T-helper 22 cell (primary cell): ENCODE data around the gene XRN2.
"Not testable (repeated sequence)": the region's sequence is repeated elsewhere in the genome, so short reads cannot be mapped to it uniquely, and the experiment has no call there.

Experiments
- DNase-seq: peaks from one replicate; pipeline ENCODE4 v3.0.0-alpha.2; 2020; ENCODE audit warnings: low read depth

The XRN2 gene

GRCh38 chr20:21423712-21424111, 120.6 kb downstream of the XRN2 start:
- DNase-seq = not testable (repeated sequence)

- DNase-seq = no peak
These were observed 121.7 kb downstream of the XRN2 start for GRCh38 chr20:21424846-21425245.

DNA sequence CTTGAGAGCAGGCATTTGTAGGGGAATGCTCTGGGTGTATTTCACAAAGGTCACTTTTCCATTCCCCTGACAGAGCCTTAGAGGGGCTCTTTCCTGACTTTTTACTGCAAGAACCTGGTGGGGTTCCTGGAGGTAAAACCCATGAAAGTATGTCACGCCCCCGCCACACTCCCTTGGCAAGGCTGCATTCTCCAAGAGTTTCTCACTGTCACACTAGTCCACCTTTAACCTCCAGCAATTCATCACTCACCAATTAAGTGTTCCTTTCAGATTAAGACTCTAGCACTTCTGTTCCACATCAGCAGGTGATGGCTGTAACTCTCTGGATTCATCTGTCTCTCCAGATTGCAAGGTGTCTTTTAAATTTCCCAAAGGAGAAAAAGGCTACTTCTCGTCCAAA, 126.9 kb downstream of the XRN2 start:
- no peak for DNase-seq

DNA sequence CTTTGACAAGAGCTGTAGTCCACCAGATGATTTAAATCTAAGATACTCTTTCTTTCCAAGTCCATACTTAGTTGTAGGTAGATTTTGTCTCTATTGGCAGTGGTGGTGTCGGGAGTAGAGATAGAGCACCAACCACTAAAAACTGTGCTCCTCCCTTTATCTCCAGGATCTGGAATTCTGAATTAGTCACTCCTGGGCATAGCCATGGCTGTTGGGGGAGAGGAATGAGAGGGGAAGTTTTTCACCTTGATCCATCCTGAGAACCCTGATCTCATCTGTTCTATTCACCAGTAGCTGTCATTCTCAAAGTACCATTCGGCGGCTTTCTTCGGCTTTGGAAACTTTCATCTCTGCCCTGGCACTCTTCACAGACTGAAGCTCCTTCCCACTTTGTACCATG, 129.8 kb downstream of the XRN2 start:
- DNase-seq = no peak

GRCh38 chr20:21433329-21433890, 130.3 kb downstream of the XRN2 start:
- DNase-seq = no peak

- no peak for DNase-seq
These were observed 132.4 kb downstream of the XRN2 start for GRCh38 chr20:21435576-21435975.

GRCh38 chr20:21436205-21436604, 133.1 kb downstream of the XRN2 start:
- no peak for DNase-seq

DNA sequence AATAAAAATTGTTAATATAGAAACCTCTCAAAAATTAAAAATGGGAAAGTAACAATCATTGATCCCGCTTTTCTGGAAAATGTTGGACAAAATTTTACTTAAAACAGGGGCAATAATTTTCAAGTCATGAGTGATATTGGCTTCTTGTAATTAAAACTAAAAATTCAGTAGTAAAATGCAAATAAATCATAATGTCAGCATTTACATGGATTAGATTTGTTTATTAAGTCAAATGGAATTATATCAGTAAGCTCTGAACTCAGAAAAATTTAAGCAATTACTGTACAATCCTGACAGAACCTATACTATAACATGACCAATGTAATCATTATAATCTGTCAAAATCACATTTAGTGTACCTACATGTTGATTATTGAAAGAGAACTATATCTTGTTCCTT, 134.1 kb downstream of the XRN2 start:
- no peak for DNase-seq

DNA sequence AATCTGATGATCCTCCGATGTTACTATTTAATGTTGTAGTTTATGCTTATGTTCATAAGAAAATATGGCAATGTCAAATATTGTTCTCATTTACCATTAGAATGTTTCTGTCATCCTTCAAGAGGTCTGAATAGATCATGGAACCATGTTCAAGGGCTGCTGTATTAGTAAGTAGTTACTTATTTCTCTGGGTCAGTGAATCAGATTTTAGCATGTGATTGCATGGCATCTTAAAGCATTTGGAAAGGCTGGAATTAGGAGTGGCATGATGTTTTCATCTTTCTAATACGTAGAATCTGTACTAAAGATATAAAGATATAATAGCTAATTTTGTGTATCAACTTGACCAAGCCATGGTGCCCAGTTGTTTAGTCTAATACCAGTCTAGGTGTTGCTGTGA, 134.7 kb downstream of the XRN2 start:
- DNase-seq = no peak
